Adrenal gland (tissue), 12 donors: ENCODE data around the gene CYB5R3. TPM values are rescaled to one million over a fixed set of nuclear protein-coding genes. Genes with fewer than 3 reads are reported as not detected.

ENCODE experiments used
- DNase-seq, 7 donors: peaks; one replicate each; pipeline ENCODE4 v3.0.0-alpha.2; 2019 to 2020
- H3K27ac ChIP-seq, 5 donors: fragments of 200-600 bp; sonication (generic) in 4 of 5; 1 replicate in 3 of 5; 2 replicates in 2 of 5; pipeline versions ENCODE4 v1.5.1 to v1.8.0; 2016 to 2020; ENCODE audit warnings: mild to moderate bottlenecking in 1 of 5
- H3K27me3 ChIP-seq: fragments of 200-600 bp; 2 replicates; pipeline ENCODE4 v1.8.0; 2021
- H3K36me3 ChIP-seq, 2 donors: fragments of 200-600 bp; replicated peaks in 1 of 2; 1 replicate in 1 of 2; 2 replicates in 1 of 2; pipeline versions ENCODE4 v1.5.1 to v1.8.0; 2018 to 2022
- H3K4me1 ChIP-seq, 2 donors: fragments of 200-600 bp; replicated peaks in 1 of 2; 1 replicate in 1 of 2; 2 replicates in 1 of 2; pipeline versions ENCODE4 v1.5.1 to v1.8.0; 2018 to 2021
- H3K4me3 ChIP-seq, 4 donors: fragments of 200-600 bp; sonication (generic) in 3 of 4; one replicate each; pipeline ENCODE4 v1.5.1; 2016 to 2018
- H3K9me3 ChIP-seq, 3 donors: fragments of 200-600 bp; sonication (generic) in 1 of 3; replicated peaks in 1 of 3; 1 replicate in 2 of 3; 2 replicates in 1 of 3; pipeline versions ENCODE4 v1.5.1 to v1.8.0; 2016 to 2021
- CTCF ChIP-seq, 6 experiments: fragments of 450-650 bp in 4 of 6; fragments of 200-600 bp in 2 of 6; sonication (generic) in 1 of 6; IDR thresholded peaks; 1 replicate in 5 of 6; 2 replicates in 1 of 6; pipeline versions ENCODE4 v1.5.1 to v1.8.0; 2016 to 2021; ENCODE audit warnings: antibody characterized with exemption in 6 of 6, mild to moderate bottlenecking in 2 of 6, moderate library complexity in 1 of 6
- POLR2A ChIP-seq, 2 donors: fragments of 450-650 bp; IDR thresholded peaks; one replicate each; pipeline ENCODE4 v1.6.1; 2017; ENCODE audit warnings: antibody characterized with exemption in 2 of 2, mild to moderate bottlenecking in 2 of 2, moderate library complexity in 1 of 2
- WGBS, 4 donors: extraction: QIAGEN DNeasy Blood & Tissue Kit in 2 of 4; methylation state at CpG; one replicate each; pipeline versions ENCODE4 v1.1.5 to v1.1.7; 2013 to 2017; 5-methylcytosine and 5-hydroxymethylcytosine counted together
- intact Hi-C, 2 donors: fragments of 100-400 bp; cut with DNase I; formaldehyde crosslinking; loops; one replicate each; pipeline versions ENCODE4 v1.14.1 to v1.15.0; 2022 to 2023
- polyA plus RNA-seq, 3 donors: library from polyadenylated mRNA; stranded (reverse); fragments of 200-250 nt in 2 of 3; fragments of 350-450 nt in 1 of 3; fragmentation: Illumina TruSeq in 1 of 3; extraction: RNeasy Lipid Tissue Mini Kit (QIAGEN cat#74804) in 1 of 3; gene quantifications; one replicate each; pipeline ENCODE4 v1.2.3, GENCODE V29; 2013 to 2014
- total RNA-seq, 9 donors: library from RNA; depleted of rRNA in 4 of 9; stranded (reverse); fragments of >200 nt in 4 of 9; fragments of 120-200 nt in 1 of 9; fragmentation: NEBNext Ultra II Directional in 1 of 9; extraction: Animal tissue kit (Norgen Biotek cat#: 25700) in 1 of 9; gene quantifications; one replicate each; pipeline versions ENCODE4 v1.1.0 to v1.2.4, GENCODE V29; 2013 to 2023
- donor health status: healthy with polysubstance abuse.
- donor health status: Bipolar disorder and iron deficiency.
- donor health status: DM: yes; HTN: yes; CAD: no.
- donor health status: DM: no; HTN: no; CAD: no.
- donor health status: DM: no; HTN: no; CAD: no.
- donor health status: DM: yes; HTN: yes; CAD: no.

The CYB5R3 gene
- total and polyA plus RNA-seq, 12 donors = 101 to 578 (median 251) TPM

GRCh38 chr22:42622061-42622710 is 27.0 kb downstream of the CYB5R3 start:
- intact Hi-C loops = no loop called here
- Histone ChIP-seq H3K27me3 (no peaks in the 10 kb centered on the region), H3K36me3 (peaks cover 0 to 60% of the 10 kb centered on the region in 2 donors), H3K4me3 (no peak overlapping the region), H3K27ac (peak overlapping the region in 2 of 5 donors; percentile 66 to 82), H3K4me1 (peaks cover 6 to 14% of the 10 kb centered on the region in 2 donors), H3K9me3 (no peaks in the 10 kb centered on the region)
- no peak for TF ChIP-seq CTCF (IDR thresholded peaks at IDR 0.05)
- no peak for TF ChIP-seq POLR2A (IDR thresholded peaks at IDR 0.05)
- peak in 1 of 7 donors; percentile 20 for DNase-seq
- WGBS, 4 donors = 86 to 91% (median 89%) methylated on average over 12 to 20 of the region's 20 CpGs

GRCh38 chr22:42621505-42622002 is 27.6 kb downstream of the CYB5R3 start:
- peaks cover 0 to 54% of the 10 kb centered on the region in 2 donors for H3K36me3 ChIP-seq

GRCh38 chr22:42620084-42620483 is 29.1 kb downstream of the CYB5R3 start:
- no peaks in the 10 kb centered on the region for H3K9me3 ChIP-seq
- peak overlapping the region in 4 of 5 donors; percentile 43 to 82 (median 62) for H3K27ac ChIP-seq
- 92 to 100% (median 92%) methylated on average over 2 to 4 of the region's 4 CpGs for WGBS, 4 donors
- H3K36me3 ChIP-seq = peaks cover 0 to 39% of the 10 kb centered on the region in 2 donors
- intact Hi-C loops = no loop called here
- DNase-seq = no peak
- TF ChIP-seq POLR2A (IDR thresholded peaks at IDR 0.05) (no peak), CTCF (IDR thresholded peaks at IDR 0.05) (no peak)
- H3K4me3 ChIP-seq = no peak overlapping the region
- no peaks in the 10 kb centered on the region for H3K27me3 ChIP-seq
- H3K4me1 ChIP-seq = peaks cover 11 to 16% of the 10 kb centered on the region in 2 donors

More at GRCh38 chr22:42621505-42622002, 27.6 kb downstream of the CYB5R3 start:
- Histone ChIP-seq H3K27ac (peak overlapping the region in 4 of 5 donors; percentile 27 to 82 (median 54)), H3K4me1 (peaks cover 6 to 10% of the 10 kb centered on the region in 2 donors), H3K27me3 (no peaks in the 10 kb centered on the region), H3K4me3 (no peak overlapping the region), H3K9me3 (no peaks in the 10 kb centered on the region)
- intact Hi-C loops = no loop called here
- WGBS, 4 donors = 23 to 66% (median 51%) methylated on average over 2 to 11 of the region's 11 CpGs
- DNase-seq = peak; percentile 72 to 87 (median 82)
- TF ChIP-seq CTCF (IDR thresholded peaks at IDR 0.05) (peak; percentile 69 to 90 (median 86)), POLR2A (IDR thresholded peaks at IDR 0.05) (no peak)

- WGBS, 4 donors = 89 to 94% (median 91%) methylated on average over 18 to 35 of the region's 35 CpGs
- intact Hi-C loops = no loop called here
- peaks cover 11 to 16% of the 10 kb centered on the region in 2 donors for H3K4me1 ChIP-seq
- no peaks in the 10 kb centered on the region for H3K27me3 ChIP-seq
- no peaks in the 10 kb centered on the region for H3K9me3 ChIP-seq
- H3K36me3 ChIP-seq = peaks cover 0 to 33% of the 10 kb centered on the region in 2 donors
- peak overlapping the region in 2 of 5 donors; percentile 66 to 82 for H3K27ac ChIP-seq
- TF ChIP-seq POLR2A (IDR thresholded peaks at IDR 0.05) (no peak), CTCF (IDR thresholded peaks at IDR 0.05) (no peak)
- DNase-seq = no peak
- no peak overlapping the region for H3K4me3 ChIP-seq
Observed at GRCh38 chr22:42619261-42620063, 29.7 kb downstream of the CYB5R3 start.
